GM23338 (cell line): ENCODE measurements around the gene TBC1D2B. TPM values are rescaled to one million over a fixed set of nuclear protein-coding genes. Genes with fewer than 3 reads are reported as not detected.

Experiments used
- ATAC-seq: fragments of 200-7000 bp; cut with Tn5 transposase; 3 replicates; pipeline ENCODE4 v1.9.1; 2020
- DNase-seq: peaks from one replicate; pipeline ENCODE4 v3.0.0-alpha.2; 2015; ENCODE audit warnings: low spot score
- H2AFZ ChIP-seq: fragments of 200-600 bp; sonication (generic); 2 replicates; pipeline ENCODE4 v1.8.0; 2016; ENCODE audit warnings: antibody characterized with exemption, mild to moderate bottlenecking, moderate library complexity
- H3F3A ChIP-seq: fragments of 200-600 bp; sonication (generic); replicated peaks from 2 replicates; pipeline ENCODE4 v1.8.0; 2017; ENCODE audit warnings: antibody characterized with exemption, mixed run types, low read depth
- H3K27ac ChIP-seq: fragments of 200-600 bp; sonication (generic); 2 replicates; pipeline ENCODE4 v1.6.1; 2016; ENCODE audit warnings: low read depth
- H3K27me3 ChIP-seq: fragments of 200-600 bp; sonication (generic); 2 replicates; pipeline ENCODE4 v1.8.0; 2016; ENCODE audit warnings: mild to moderate bottlenecking, mixed run types, moderate library complexity; ENCODE audit not compliant: insufficient read depth
- H3K36me3 ChIP-seq: fragments of 200-600 bp; sonication (generic); 2 replicates; pipeline ENCODE4 v1.8.0; 2016; ENCODE audit warnings: mild to moderate bottlenecking; ENCODE audit not compliant: insufficient read depth
- H3K4me1 ChIP-seq: fragments of 200-600 bp; sonication (generic); 2 replicates; pipeline ENCODE4 v1.8.0; 2016; ENCODE audit warnings: mild to moderate bottlenecking, moderate library complexity; ENCODE audit not compliant: insufficient read depth
- H3K4me2 ChIP-seq: fragments of 200-600 bp; sonication (generic); 2 replicates; pipeline ENCODE4 v1.7.1; 2017; ENCODE audit warnings: mixed run types
- H3K4me3 ChIP-seq: fragments of 200-600 bp; sonication (generic); 2 replicates; pipeline ENCODE4 v1.6.1; 2016; ENCODE audit warnings: mixed run types
- H3K79me2 ChIP-seq: fragments of 200-600 bp; sonication (generic); replicated peaks from 2 replicates; pipeline ENCODE4 v1.8.0; 2017; ENCODE audit warnings: mild to moderate bottlenecking; ENCODE audit not compliant: insufficient read depth
- H3K9me2 ChIP-seq: fragments of 200-600 bp; sonication (generic); 2 replicates; pipeline ENCODE4 v1.8.0; 2017; ENCODE audit not compliant: insufficient read depth
- H4K20me1 ChIP-seq: fragments of 200-600 bp; sonication (generic); replicated peaks from 2 replicates; pipeline ENCODE4 v1.8.0; 2017; ENCODE audit warnings: mild to moderate bottlenecking; ENCODE audit not compliant: insufficient read depth
- H3K27ac Mint-ChIP-seq: 2 replicates; pipeline ENCODE4 v1.8.0; 2020; ENCODE audit warnings: inconsistent platforms, mild to moderate bottlenecking, moderate library complexity, mixed read lengths
- H3K27me3 Mint-ChIP-seq: 3 replicates; pipeline ENCODE4 v1.8.0; 2022; ENCODE audit warnings: low read depth, mild to moderate bottlenecking, moderate library complexity, mixed read lengths, inconsistent platforms; ENCODE audit not compliant: insufficient read depth, poor library complexity
- H3K36me3 Mint-ChIP-seq: 3 replicates; pipeline ENCODE4 v1.8.0; 2021; ENCODE audit warnings: low read depth, mild to moderate bottlenecking, inconsistent platforms, moderate library complexity, mixed read lengths
- H3K4me1 Mint-ChIP-seq: 3 replicates; pipeline ENCODE4 v1.8.0; 2020; ENCODE audit warnings: mild to moderate bottlenecking, inconsistent platforms, mixed read lengths
- H3K4me3 Mint-ChIP-seq: 3 replicates; pipeline ENCODE4 v1.8.0; 2021; ENCODE audit warnings: moderate library complexity, mild to moderate bottlenecking, inconsistent platforms, mixed read lengths
- H3K9me3 Mint-ChIP-seq: 3 replicates; pipeline ENCODE4 v1.8.0; 2020; ENCODE audit warnings: moderate library complexity, mild to moderate bottlenecking, inconsistent platforms, mixed read lengths
- CREB1 ChIP-seq: fragments of 250-450 bp; sonication (Bioruptor Pico); IDR thresholded peaks from 2 replicates; pipeline ENCODE4 v1.5.0; 2020; ENCODE audit warnings: low read depth, mild to moderate bottlenecking, moderate library complexity
- CTCF ChIP-seq, 2 experiments: fragments of 200-600 bp in 1 of 2; sonication (generic) in 1 of 2; conservative IDR thresholded peaks; 2 replicates each; pipeline versions ENCODE4 v1.5.1 to v1.6.1; 2016 to 2017; ENCODE audit warnings: antibody characterized with exemption in 2 of 2, low read depth in 2 of 2, mild to moderate bottlenecking in 2 of 2, moderate library complexity in 1 of 2
- ETS1 ChIP-seq: IDR thresholded peaks from 2 replicates; pipeline ENCODE4 v1.6.1; 2016; ENCODE audit warnings: antibody characterized with exemption
- EZH2 ChIP-seq: fragments of 200-600 bp; sonication (generic); IDR thresholded peaks from one replicate; pipeline ENCODE4 v1.8.0; 2017; ENCODE audit warnings: antibody characterized with exemption, mild to moderate bottlenecking, low read depth; ENCODE audit not compliant: unreplicated experiment
- EZH2phosphoT487 ChIP-seq: fragments of 200-600 bp; sonication (generic); IDR thresholded peaks from one replicate; pipeline ENCODE4 v1.8.1; 2018; ENCODE audit warnings: antibody characterized with exemption; ENCODE audit not compliant: unreplicated experiment
- JUNB ChIP-seq: IDR thresholded peaks from one replicate; pipeline ENCODE4 v1.6.1; 2016; ENCODE audit warnings: antibody characterized with exemption; ENCODE audit not compliant: unreplicated experiment
- NANOG ChIP-seq: IDR thresholded peaks from 2 replicates; pipeline ENCODE4 v1.6.1; 2016; ENCODE audit warnings: antibody characterized with exemption, borderline replicate concordance
- POLR2AphosphoS5 ChIP-seq: IDR thresholded peaks from 2 replicates; pipeline ENCODE4 v1.6.1; 2016; ENCODE audit warnings: antibody characterized with exemption, low read depth
- REST ChIP-seq: IDR thresholded peaks from one replicate; pipeline ENCODE4 v1.6.1; 2018; ENCODE audit warnings: antibody characterized with exemption; ENCODE audit not compliant: unreplicated experiment
- STAT1 ChIP-seq: IDR thresholded peaks from one replicate; pipeline ENCODE4 v1.6.1; 2016; ENCODE audit warnings: antibody characterized with exemption; ENCODE audit not compliant: unreplicated experiment
- ZNF114 ChIP-seq: fragments of 250-450 bp; sonication (Bioruptor Pico); IDR thresholded peaks from 2 replicates; pipeline ENCODE4 v1.5.0; 2020; ENCODE audit warnings: mild to moderate bottlenecking, moderate library complexity
- ZNF331 ChIP-seq: fragments of 250-450 bp; sonication (Bioruptor Pico); IDR thresholded peaks from 2 replicates; pipeline ENCODE4 v1.5.0; 2020; ENCODE audit warnings: low read depth, mild to moderate bottlenecking, moderate library complexity
- ZNF462 ChIP-seq: fragments of 250-450 bp; sonication (Bioruptor Pico); IDR thresholded peaks from 2 replicates; pipeline ENCODE4 v1.5.0; 2020; ENCODE audit warnings: mild to moderate bottlenecking, moderate library complexity
- polyA plus RNA-seq: library from polyadenylated mRNA; unstranded; fragments of >200 nt; fragmentation: Nextera tagmentation; extraction: Ambion mirVana; gene quantifications from 2 replicates; pipeline ENCODE4 v1.2.1, GENCODE V29; 2016
- total RNA-seq: library from RNA; depleted of rRNA; stranded (reverse); fragments of >200 nt; shearing (Covaris generic); gene quantifications from 2 replicates; pipeline ENCODE4 v1.2.3, GENCODE V29; 2014

The TBC1D2B gene
- total and polyA plus RNA-seq, 2 experiments from 2014 or later = 3.6 to 17.8 TPM

- no peak for TF ChIP-seq ZNF462 (CRISPR knock-in tag)
- no peak for TF ChIP-seq POLR2AphosphoS5
- no peak for TF ChIP-seq CTCF (conservative IDR thresholded peaks at IDR 0.05; ENCODE audit: low read depth in 2 of 2)
- no peak for TF ChIP-seq NANOG
These were observed 35.0 kb upstream of the TBC1D2B start (continued) for GRCh38 chr15:78112551-78112950.

- no peaks in the 10 kb centered on the region for H3F3A ChIP-seq
- H3K4me1 ChIP-seq = peaks cover 8% of the 10 kb centered on the region; the same call in 1 of the 2 replicates
- H3K4me2 ChIP-seq = no peak overlapping the region
- H4K20me1 ChIP-seq = no peaks in the 10 kb centered on the region
- DNase-seq (no peak), ATAC-seq (no peak)
- H3K27ac ChIP-seq = no peak overlapping the region
- Mint-ChIP-seq H3K36me3 (peaks cover 4% of the 10 kb centered on the region; the same call in 1 of the 3 replicates), H3K27me3 (peaks cover 9% of the 10 kb centered on the region), H3K27ac (no peak overlapping the region), H3K9me3 (no peaks in the 10 kb centered on the region; the same call in 2 of the 3 replicates), H3K4me1 (peaks cover 8% of the 10 kb centered on the region), H3K4me3 (no peak overlapping the region)
- H3K27me3 ChIP-seq = no peaks in the 10 kb centered on the region
- no peak overlapping the region for H3K4me3 ChIP-seq
- no peak overlapping the region for H2AFZ ChIP-seq
- no peak for TF ChIP-seq ETS1
- TF ChIP-seq ZNF331 (CRISPR knock-in tag) = no peak
- TF ChIP-seq STAT1 = no peak
- TF ChIP-seq POLR2AphosphoS5 = no peak
- no peak for TF ChIP-seq EZH2
- TF ChIP-seq JUNB = no peak
- no peak for TF ChIP-seq EZH2phosphoT487
- no peak for TF ChIP-seq CREB1
- no peak for TF ChIP-seq REST
- TF ChIP-seq ZNF114 (CRISPR knock-in tag) = no peak
- TF ChIP-seq NANOG = no peak
- no peaks in the 10 kb centered on the region for H3K79me2 ChIP-seq
- H3K9me2 ChIP-seq = no peaks in the 10 kb centered on the region
- H3K36me3 ChIP-seq = no peaks in the 10 kb centered on the region
These were observed 34.3 kb upstream of the TBC1D2B start for GRCh38 chr15:78111788-78112187.
